MCF 10A (cell line): ENCODE results near the gene NUP85. TPM values are rescaled to one million over a fixed set of nuclear protein-coding genes. Genes with fewer than 3 reads are reported as not detected.
A peak's percentile ranks its signal among the peaks of the same experiment; 100 is the strongest.
"Not testable (repeated sequence)": the region's sequence is repeated elsewhere in the genome, so short reads cannot be mapped to it uniquely, and the experiment has no call there.

Experiments used
- BruUV-seq: library from RNA; stranded (reverse); fragments of 400-500 nt; replicated peaks from 2 replicates; lab custom pipeline; 2021; lab: Mats Ljungman, UMichigan
- CTCF ChIA-PET: fragments of 300-600 bp; sonication (Branson Sonifier 250); formaldehyde crosslinking; extraction: SDS; loops from one replicate; lab custom pipeline; 2021; ENCODE audit warnings: antibody characterized with exemption, inconsistent platforms; lab: Yijun Ruan, JAX
- POLR2A ChIA-PET: fragments of 300-600, 350-650 bp; sonication (Branson Sonifier 250); formaldehyde crosslinking; extraction: SDS; loops from one replicate; lab custom pipeline; 2020; ENCODE audit warnings: antibody characterized with exemption, inconsistent platforms; lab: Yijun Ruan, JAX
- DNase-seq: peaks from one replicate; pipeline ENCODE4 v3.0.0-alpha.2; 2018; ENCODE audit not compliant: unreplicated experiment
- H3K27ac Mint-ChIP-seq: one replicate; pipeline ENCODE4 v1.8.0; 2022; ENCODE audit warnings: mild to moderate bottlenecking, low read depth, mixed read lengths; ENCODE audit not compliant: unreplicated experiment
- H3K27me3 Mint-ChIP-seq: one replicate; pipeline ENCODE4 v1.8.0; 2022; ENCODE audit warnings: mixed read lengths; ENCODE audit not compliant: insufficient read depth, unreplicated experiment
- H3K36me3 Mint-ChIP-seq: one replicate; pipeline ENCODE4 v1.8.0; 2022; ENCODE audit warnings: mild to moderate bottlenecking, moderate library complexity, mixed read lengths; ENCODE audit not compliant: insufficient read depth, unreplicated experiment
- H3K4me1 Mint-ChIP-seq: one replicate; pipeline ENCODE4 v1.8.0; 2022; ENCODE audit warnings: mixed read lengths; ENCODE audit not compliant: insufficient read depth, unreplicated experiment
- H3K4me3 Mint-ChIP-seq: one replicate; pipeline ENCODE4 v1.8.0; 2022; ENCODE audit warnings: mild to moderate bottlenecking, moderate library complexity, mixed read lengths; ENCODE audit not compliant: unreplicated experiment
- H3K9me3 Mint-ChIP-seq: one replicate; pipeline ENCODE4 v1.8.0; 2022; ENCODE audit warnings: mixed read lengths; ENCODE audit not compliant: unreplicated experiment
- intact Hi-C: fragments of 100-400 bp; cut with micrococcal nuclease; formaldehyde crosslinking; loops from 2 replicates; pipeline ENCODE4 v1.14.1; 2022
- total RNA-seq: library from RNA; stranded (reverse); gene quantifications from 2 replicates; pipeline ENCODE4 v1.2.3, GENCODE V29; 2022
- TF ChIP-seq, protein P1 (sequence below): fragments of 200-600 bp; IDR thresholded peaks from one replicate; pipeline ENCODE4 v1.8.0; 2022; ENCODE audit warnings: antibody characterized with exemption, mild to moderate bottlenecking; ENCODE audit not compliant: unreplicated experiment

NUP85 gene
- total RNA-seq, 1 experiment from 2014 or later: 42.3 TPM

DNA sequence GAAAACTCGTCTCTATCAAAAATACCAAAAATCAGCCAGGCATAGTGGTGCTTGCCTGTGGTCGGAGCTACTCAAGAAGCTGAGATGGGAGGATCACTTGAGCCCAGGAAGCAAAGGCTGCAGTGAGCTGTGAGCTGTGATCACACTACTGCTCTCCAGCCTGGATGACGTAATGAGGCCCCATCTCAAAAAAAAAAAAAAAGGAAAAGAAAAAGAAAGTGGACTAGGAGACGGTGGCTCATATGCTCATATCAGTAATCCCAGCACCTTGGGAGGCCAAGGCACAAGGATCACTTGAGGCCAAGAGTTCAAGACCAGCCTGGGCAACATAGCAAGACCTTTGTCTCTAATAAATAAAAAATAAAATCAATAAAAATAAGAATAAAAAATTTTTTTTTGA lies 13.9 kb upstream of the NUP85 start:
- Mint-ChIP-seq H3K27ac (no peak overlapping the region), H3K4me3 (no peak overlapping the region), H3K9me3 (no peaks in the 10 kb centered on the region), H3K4me1 (peaks cover 6% of the 10 kb centered on the region), H3K36me3 (no peaks in the 10 kb centered on the region), H3K27me3 (no peaks in the 10 kb centered on the region)
- TF ChIP-seq, protein P1, sequence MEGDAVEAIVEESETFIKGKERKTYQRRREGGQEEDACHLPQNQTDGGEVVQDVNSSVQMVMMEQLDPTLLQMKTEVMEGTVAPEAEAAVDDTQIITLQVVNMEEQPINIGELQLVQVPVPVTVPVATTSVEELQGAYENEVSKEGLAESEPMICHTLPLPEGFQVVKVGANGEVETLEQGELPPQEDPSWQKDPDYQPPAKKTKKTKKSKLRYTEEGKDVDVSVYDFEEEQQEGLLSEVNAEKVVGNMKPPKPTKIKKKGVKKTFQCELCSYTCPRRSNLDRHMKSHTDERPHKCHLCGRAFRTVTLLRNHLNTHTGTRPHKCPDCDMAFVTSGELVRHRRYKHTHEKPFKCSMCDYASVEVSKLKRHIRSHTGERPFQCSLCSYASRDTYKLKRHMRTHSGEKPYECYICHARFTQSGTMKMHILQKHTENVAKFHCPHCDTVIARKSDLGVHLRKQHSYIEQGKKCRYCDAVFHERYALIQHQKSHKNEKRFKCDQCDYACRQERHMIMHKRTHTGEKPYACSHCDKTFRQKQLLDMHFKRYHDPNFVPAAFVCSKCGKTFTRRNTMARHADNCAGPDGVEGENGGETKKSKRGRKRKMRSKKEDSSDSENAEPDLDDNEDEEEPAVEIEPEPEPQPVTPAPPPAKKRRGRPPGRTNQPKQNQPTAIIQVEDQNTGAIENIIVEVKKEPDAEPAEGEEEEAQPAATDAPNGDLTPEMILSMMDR: no peak
- no peak for DNase-seq
- intact Hi-C loops: no loop called here
- no TSS peak for BruUV-seq
- ChIA-PET CTCF (interaction anchor here (0.6 to 4.7 kb wide), 4 partner anchors 9 to 20 kb away, joined by 3 to 22 read pairs (median 4); partner anchors contain the start of gene SUMO2), POLR2A (interaction anchor here (0.7 to 1.6 kb wide), 5 partner anchors 9 to 23 kb away, joined by 3 to 4 read pairs (median 3); partner anchors contain the start of genes NUP85 and SUMO2)

DNA sequence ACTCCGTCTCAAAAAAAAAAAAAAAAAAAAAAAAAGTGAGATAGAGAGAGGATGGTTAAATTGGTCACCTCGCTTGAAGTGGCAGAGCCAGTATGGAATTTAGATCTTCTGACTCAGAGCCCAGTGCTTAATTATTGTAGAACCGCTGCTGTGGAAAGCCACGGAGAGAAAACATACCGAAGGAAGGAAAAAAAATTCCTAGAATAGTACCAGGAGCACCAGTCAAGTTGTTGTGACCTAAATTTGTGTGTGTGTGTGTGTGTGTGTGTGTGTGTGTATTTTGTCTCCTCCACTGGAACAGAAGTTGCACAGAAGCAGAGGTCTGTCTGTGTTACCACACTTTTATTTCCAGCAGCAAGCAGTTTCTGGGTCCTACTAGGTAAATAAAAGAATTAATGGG lies 10.6 kb upstream of the NUP85 start:
- no peaks in the 10 kb centered on the region for H3K27me3 Mint-ChIP-seq
- intact Hi-C loops: no loop called here
- no peak overlapping the region for H3K27ac Mint-ChIP-seq
- TF ChIP-seq, protein P1: no peak
- no TSS peak for BruUV-seq
- no peak overlapping the region for H3K4me3 Mint-ChIP-seq
- no peaks in the 10 kb centered on the region for H3K4me1 Mint-ChIP-seq
- CTCF ChIA-PET: interaction anchor here (0.9 kb wide), 1 partner anchor 81 kb away, joined by 4 read pairs; no protein-coding TSS in a partner anchor
- POLR2A ChIA-PET: no interaction called here
- no peaks in the 10 kb centered on the region for H3K9me3 Mint-ChIP-seq
- DNase-seq: no peak
- H3K36me3 Mint-ChIP-seq: no peaks in the 10 kb centered on the region

DNA sequence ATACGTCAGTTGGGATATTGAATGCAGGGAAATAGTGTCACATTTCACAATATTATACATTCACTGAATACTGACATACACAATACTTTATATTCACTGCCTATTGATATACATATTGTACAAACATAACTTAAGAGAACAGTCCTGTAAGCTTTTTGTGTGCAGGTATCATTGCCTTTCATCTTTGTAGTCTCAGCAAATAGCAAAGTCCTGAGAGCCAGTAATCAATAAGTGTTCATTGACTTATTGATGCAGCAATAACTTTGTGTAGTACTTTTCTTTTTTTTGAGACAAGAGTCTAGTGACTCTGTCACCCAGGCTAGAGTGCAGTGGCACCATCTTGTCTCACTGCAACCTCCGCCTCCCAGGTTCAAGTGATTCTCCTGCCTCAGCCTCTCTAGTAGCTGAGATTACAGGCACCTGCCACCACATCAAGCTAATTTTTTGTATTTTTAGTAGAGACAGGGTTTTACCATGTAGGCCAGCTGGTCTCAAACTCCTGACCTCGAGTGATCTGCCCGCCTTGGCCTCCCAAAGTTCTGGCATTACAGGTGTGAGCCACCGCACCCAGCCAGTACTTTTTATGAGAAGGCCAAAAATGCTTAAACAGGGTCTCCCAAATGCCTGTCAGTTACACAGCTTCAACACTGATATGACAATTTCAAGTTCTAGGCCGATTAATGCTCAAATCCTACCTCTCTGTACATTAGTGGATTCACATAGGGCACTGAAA lies 5.4 kb upstream of the NUP85 start:
- intact Hi-C loops: loop anchor here (5.0 kb wide), 2 partner anchors 133 to 328 kb away; partner anchors contain the start of gene FDXR
- no TSS peak for BruUV-seq
- TF ChIP-seq, protein P1: no peak
- POLR2A ChIA-PET: interaction anchor here (0.6 to 2.8 kb wide), 5 partner anchors 11 to 824 kb away, joined by 3 to 23 read pairs (median 5); partner anchors contain the start of gene NT5C
- Mint-ChIP-seq H3K4me3 (no peak overlapping the region), H3K27me3 (no peaks in the 10 kb centered on the region), H3K4me1 (peaks cover 6% of the 10 kb centered on the region), H3K9me3 (no peaks in the 10 kb centered on the region), H3K36me3 (no peaks in the 10 kb centered on the region), H3K27ac (no peak overlapping the region)
- CTCF ChIA-PET: interaction anchor here (1.0 to 5.1 kb wide), 13 partner anchors 10 to 238 kb away, joined by 3 to 93 read pairs (median 6); no protein-coding TSS in a partner anchor
- DNase-seq: no peak

DNA sequence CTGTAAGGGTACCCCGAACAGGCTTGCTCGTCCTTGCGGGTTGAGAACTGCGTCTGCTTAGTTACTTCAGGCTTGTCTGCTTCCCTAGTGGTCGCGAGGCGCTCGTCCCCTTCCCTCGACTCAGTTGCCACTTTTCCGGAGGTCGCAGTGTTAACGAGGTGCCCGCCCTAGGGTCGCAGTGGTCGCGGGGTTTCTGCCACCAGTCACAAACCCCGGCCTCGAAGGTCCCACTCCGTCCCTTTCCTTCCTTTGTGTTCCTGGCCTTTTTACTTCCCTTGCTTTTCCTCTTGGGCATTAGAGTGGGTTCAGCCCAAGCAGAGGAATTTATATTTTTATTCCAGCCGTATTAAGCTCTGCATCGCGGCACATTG lies 299 bp downstream of the NUP85 start:
- Mint-ChIP-seq H3K4me1 (peaks cover 11% of the 10 kb centered on the region), H3K4me3 (peak overlapping the region; percentile 78), H3K27me3 (no peaks in the 10 kb centered on the region), H3K9me3 (no peaks in the 10 kb centered on the region), H3K27ac (peak overlapping the region; percentile 98), H3K36me3 (peaks cover 26% of the 10 kb centered on the region)
- BruUV-seq: TSS peak; percentile 72
- ChIA-PET POLR2A (interaction anchor here (0.5 to 3.5 kb wide), 39 partner anchors 14 to 926 kb away, joined by 3 to 20 read pairs (median 5); partner anchors contain the start of genes ARMC7, CDR2L, GGA3 and GRB2), CTCF (interaction anchor here (0.5 to 1.8 kb wide), 9 partner anchors 10 to 244 kb away, joined by 3 to 6 read pairs (median 4); partner anchors contain the start of gene MIF4GD)
- TF ChIP-seq, protein P1: no peak
- intact Hi-C loops: no loop called here
- no peak for DNase-seq

DNA sequence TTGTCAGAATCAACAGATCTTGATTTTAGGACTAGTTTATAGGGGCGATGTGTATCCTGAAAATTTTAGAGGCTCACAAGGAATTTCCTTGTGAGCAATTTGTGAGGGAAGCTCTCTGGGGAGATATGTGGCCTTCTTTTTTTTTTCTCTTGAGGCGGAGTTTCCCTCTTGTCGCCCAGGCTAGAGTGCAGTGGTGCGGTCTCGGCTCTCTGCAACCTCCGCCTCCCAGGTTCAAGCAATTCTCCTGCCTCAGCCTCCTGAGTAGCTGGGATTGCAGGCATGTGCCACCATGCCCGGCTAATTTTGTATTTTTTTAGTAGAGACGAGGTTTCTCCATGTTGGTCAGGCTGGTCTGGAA lies 1.6 kb downstream of the NUP85 start:
- POLR2A ChIA-PET: interaction anchor here (1.1 to 3.5 kb wide), 5 partner anchors 14 to 93 kb away, joined by 4 to 20 read pairs (median 18); partner anchors contain the start of gene MIF4GD
- H3K4me1 Mint-ChIP-seq: peaks cover 11% of the 10 kb centered on the region
- CTCF ChIA-PET: interaction anchor here (0.6 kb wide), 2 partner anchors 45 to 1199 kb away, joined by 3 to 4 read pairs; no protein-coding TSS in a partner anchor
- H3K27ac Mint-ChIP-seq, H3K9me3 Mint-ChIP-seq, intact Hi-C loops, H3K27me3 Mint-ChIP-seq, DNase-seq, BruUV-seq: not testable (repeated sequence)
- H3K4me3 Mint-ChIP-seq: peak overlapping the region; percentile 78
- peaks cover 38% of the 10 kb centered on the region for H3K36me3 Mint-ChIP-seq
